ENCODE measurements around the gene TPMT. TPM values are rescaled to one million over a fixed set of nuclear protein-coding genes. Genes with fewer than 3 reads are reported as not detected.

The TPMT gene
- total and polyA plus RNA-seq, 2 of the 13 experiments (the other 11 are each of a cell fraction or from before 2014, with no cell fraction given), result 11.1 to 22.8 TPM

DNA sequence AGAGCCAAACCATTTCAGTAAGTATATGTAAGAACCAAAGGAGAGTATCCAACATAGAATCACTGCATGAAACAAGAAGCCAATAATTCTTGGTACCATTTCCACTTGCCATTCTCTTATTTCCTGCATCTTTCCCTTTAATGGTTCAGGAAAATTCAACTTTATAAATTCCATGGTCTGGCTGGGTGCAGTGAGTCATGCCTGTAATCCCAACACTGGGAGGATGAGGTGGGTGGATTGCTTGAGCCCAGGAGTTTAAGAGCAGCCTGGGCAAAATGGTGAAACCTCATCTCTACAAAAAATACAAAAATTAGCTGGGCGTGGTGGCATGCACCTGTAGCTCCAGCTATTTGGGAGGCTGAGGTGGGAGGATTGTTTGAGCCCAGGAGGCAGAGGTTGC lies 53.6 kb downstream of the TPMT start:
- no peaks in the 10 kb centered on the region; a peak in 2 of 5 replicates for H3K27me3 ChIP-seq (ENCODE audit: control insufficient read depth in 1 of 2, insufficient read depth in 2 of 2, low read length in 2 of 2)
- no peaks in the 10 kb centered on the region for H3K9me3 ChIP-seq (ENCODE audit: low read length)
- 8% methylated on average over 1 of the region's 1 CpG for WGBS (ENCODE audit: low lambda C conversion rate)
- intact Hi-C loops (cut with micrococcal nuclease; ENCODE audit: unreplicated experiment) (no loop called here), in situ Hi-C loops (cut with HindIII; ENCODE audit: extremely low pct_ligation_motif_present, low pct_unique_long_range_greater_than_20kb) (no loop called here)
- TF ChIP-seq MAZ (IDR thresholded peaks at IDR 0.05; ENCODE audit: borderline replicate concordance, low read depth, low read length) (no peak), MAZ (CRISPR knock-in tag; IDR thresholded peaks at IDR 0.05; ENCODE audit: low read depth) (no peak), EED (CRISPR knock-in tag; IDR thresholded peaks at IDR 0.05) (no peak), NFIB (CRISPR knock-in tag; IDR thresholded peaks at IDR 0.05; ENCODE audit: borderline replicate concordance) (no peak), MXD4 (CRISPR knock-in tag; IDR thresholded peaks at IDR 0.05) (no peak), ZNF775 (CRISPR knock-in tag; IDR thresholded peaks at IDR 0.05; ENCODE audit: borderline replicate concordance) (no peak), ZNF605 (CRISPR knock-in tag; IDR thresholded peaks at IDR 0.05) (no peak), ZNF33B (CRISPR knock-in tag; IDR thresholded peaks at IDR 0.05) (no peak), RFXAP (CRISPR knock-in tag; IDR thresholded peaks at IDR 0.05; ENCODE audit: borderline replicate concordance) (no peak), ZNF136 (CRISPR knock-in tag; IDR thresholded peaks at IDR 0.05; ENCODE audit: low read depth) (no peak), ZNF354B (CRISPR knock-in tag; IDR thresholded peaks at IDR 0.05) (no peak), SALL2 (CRISPR knock-in tag; IDR thresholded peaks at IDR 0.05) (no peak), ZNF367 (CRISPR knock-in tag; IDR thresholded peaks at IDR 0.05; ENCODE audit: borderline replicate concordance) (no peak), RFXANK (CRISPR knock-in tag; IDR thresholded peaks at IDR 0.05) (no peak), KLF11 (CRISPR knock-in tag; IDR thresholded peaks at IDR 0.05) (no peak), ZNF670 (CRISPR knock-in tag; IDR thresholded peaks at IDR 0.05; ENCODE audit: borderline replicate concordance) (no peak), ZNF296 (CRISPR knock-in tag; conservative IDR thresholded peaks at IDR 0.05) (no peak), ZNF101 (CRISPR knock-in tag; IDR thresholded peaks at IDR 0.05; ENCODE audit: borderline replicate concordance, low read depth) (no peak), ZNF772 (CRISPR knock-in tag; IDR thresholded peaks at IDR 0.05) (no peak), ZNF543 (CRISPR knock-in tag; IDR thresholded peaks at IDR 0.05) (no peak)
- TF ChIP-seq, protein P1, sequence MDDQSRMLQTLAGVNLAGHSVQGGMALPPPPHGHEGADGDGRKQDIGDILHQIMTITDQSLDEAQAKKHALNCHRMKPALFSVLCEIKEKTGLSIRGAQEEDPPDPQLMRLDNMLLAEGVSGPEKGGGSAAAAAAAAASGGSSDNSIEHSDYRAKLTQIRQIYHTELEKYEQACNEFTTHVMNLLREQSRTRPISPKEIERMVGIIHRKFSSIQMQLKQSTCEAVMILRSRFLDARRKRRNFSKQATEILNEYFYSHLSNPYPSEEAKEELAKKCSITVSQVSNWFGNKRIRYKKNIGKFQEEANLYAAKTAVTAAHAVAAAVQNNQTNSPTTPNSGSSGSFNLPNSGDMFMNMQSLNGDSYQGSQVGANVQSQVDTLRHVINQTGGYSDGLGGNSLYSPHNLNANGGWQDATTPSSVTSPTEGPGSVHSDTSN (CRISPR knock-in tag; IDR thresholded peaks at IDR 0.05; ENCODE audit: borderline replicate concordance), result no peak
- DNase-seq (ENCODE audit: low spot score) (no peak), FAIRE-seq (no peak), ATAC-seq (no peak)
- ChIA-PET CTCF (ENCODE audit: low intra/inter-chr PET ratio, low total read pairs) (no interaction called here), POLR2A (no interaction called here)
- no peaks in the 10 kb centered on the region for H3K79me2 ChIP-seq (ENCODE audit: insufficient read depth, low read length)
- no peak overlapping the region for H3K4me2 ChIP-seq (ENCODE audit: low read depth, low read length)
- H3K36me3 ChIP-seq (replicated peaks in 1 of 2; ENCODE audit: control insufficient read depth in 1 of 2, insufficient read depth in 2 of 2, low read length in 2 of 2), result no peaks in the 10 kb centered on the region
- H4K20me1 ChIP-seq (ENCODE audit: insufficient read depth, low read length), result no peaks in the 10 kb centered on the region
- no TSS peak for BruUV-seq (replicated peaks)
- no peak overlapping the region for H2AFZ ChIP-seq (ENCODE audit: low read length)
- H3K4me1 ChIP-seq (ENCODE audit: insufficient read depth, low read length), result no peaks in the 10 kb centered on the region
- H3K27ac ChIP-seq (ENCODE audit: extremely low read length, insufficient read depth, low read length), result no peak overlapping the region
- H3K9ac ChIP-seq (ENCODE audit: insufficient read depth, low read depth, low read length), result no peak overlapping the region
- no peak overlapping the region for H3K4me3 ChIP-seq (replicated peaks in 1 of 3; ENCODE audit: insufficient read depth in 1 of 3, low read depth in 2 of 3, low read length in 3 of 3)

All from HepG2 (cell line).